Right lobe of liver (tissue), 6 donors: ENCODE measurements around the gene SF3A1. TPM values are rescaled to one million over a fixed set of nuclear protein-coding genes. Genes with fewer than 3 reads are reported as not detected.

ENCODE experiments used
- ATAC-seq, 4 donors: fragments of 200-7000 bp; cut with Tn5 transposase; one replicate each; pipeline ENCODE4 v1.9.1; 2020; ENCODE audit warnings: mild to moderate bottlenecking in 4 of 4, moderate library complexity in 4 of 4
- DNase-seq, 3 donors: peaks; one replicate each; pipeline ENCODE4 v3.0.0-alpha.2; 2020
- H3K27ac ChIP-seq, 3 donors: fragments of 200-600 bp; one replicate each; pipeline ENCODE4 v1.8.0; 2022
- H3K27me3 ChIP-seq, 2 donors: fragments of 200-600 bp; one replicate each; pipeline ENCODE4 v1.8.0; 2022
- H3K36me3 ChIP-seq, 4 donors: fragments of 200-600 bp; sonication (generic) in 1 of 4; one replicate each; pipeline versions ENCODE4 v1.5.1 to v1.8.0; 2017 to 2022; ENCODE audit warnings: control low read depth in 1 of 4
- H3K4me1 ChIP-seq, 4 donors: fragments of 200-600 bp; sonication (generic) in 1 of 4; one replicate each; pipeline versions ENCODE4 v1.5.1 to v1.8.0; 2017 to 2022; ENCODE audit warnings: control low read depth in 1 of 4
- H3K4me3 ChIP-seq, 3 donors: fragments of 200-600 bp; one replicate each; pipeline ENCODE4 v1.8.0; 2022
- H3K9me3 ChIP-seq, 4 donors: fragments of 200-600 bp; sonication (generic) in 1 of 4; one replicate each; pipeline versions ENCODE4 v1.5.1 to v1.8.0; 2017 to 2022; ENCODE audit warnings: control low read depth in 1 of 4
- CTCF ChIP-seq, 4 donors: fragments of 200-600 bp in 3 of 4; fragments of 450-650 bp in 1 of 4; IDR thresholded peaks; one replicate each; pipeline versions ENCODE4 v1.5.1 to v1.8.0; 2016 to 2022; ENCODE audit warnings: antibody characterized with exemption in 4 of 4, mild to moderate bottlenecking in 2 of 4
- POLR2A ChIP-seq: fragments of 450-650 bp; IDR thresholded peaks from one replicate; pipeline ENCODE4 v1.6.1; 2017; ENCODE audit warnings: antibody characterized with exemption, mild to moderate bottlenecking
- WGBS: methylation state at CpG from one replicate; pipeline ENCODE4 v1.1.6; 2018; ENCODE audit warnings: low coverage, low lambda C conversion rate; ENCODE audit not compliant: insufficient coverage; ENCODE audit errors: missing lambda C conversion rate; 5-methylcytosine and 5-hydroxymethylcytosine counted together
- intact Hi-C, 2 donors: fragments of 100-400 bp; cut with DNase I; formaldehyde crosslinking; loops; one replicate each; pipeline versions ENCODE4 v1.11.2 to v1.14.1; 2022
- total RNA-seq, 6 experiments: library from RNA; depleted of rRNA in 2 of 6; stranded (reverse); fragments of >200 nt in 2 of 6; fragmentation: NEBNext Ultra II Directional in 3 of 6; extraction: Animal tissue kit (Norgen Biotek cat#: 25700) in 3 of 6; gene quantifications; one replicate each; pipeline versions ENCODE4 v1.1.0 to v1.2.4, GENCODE V29; 2016 to 2023
- donor health status: DM: no; HTN: yes; CAD: no.
- donor health status: DM: no; HTN: no; CAD: no.
- donor health status: DM: no; HTN: no; CAD: no.
- donor health status: DM: no; HTN: yes; CAD: no.
- donor health status: DM: no; HTN: yes; CAD: no.

SF3A1 gene
- total RNA-seq, 6 experiments from 2014 or later, result 42.6 to 72.8 (median 66.5) TPM

- intact Hi-C loops, result no loop called here
- ATAC-seq (no peak), DNase-seq (no peak)
- H3K36me3 ChIP-seq, result no peaks in the 10 kb centered on the region
- WGBS, result 90% methylated on average over 4 of the region's 19 CpGs
- no peak for TF ChIP-seq CTCF (IDR thresholded peaks at IDR 0.05)
- no peak for TF ChIP-seq POLR2A
- H3K27ac ChIP-seq, result no peak overlapping the region
- no peaks in the 10 kb centered on the region for H3K4me1 ChIP-seq
- H3K27me3 ChIP-seq, result no peaks in the 10 kb centered on the region
- no peak overlapping the region for H3K4me3 ChIP-seq
- H3K9me3 ChIP-seq, result no peaks in the 10 kb centered on the region
Measured at GRCh38 chr22:30370641-30371230, 14.0 kb upstream of the SF3A1 start.

GRCh38 chr22:30368420-30368819 is 11.7 kb upstream of the SF3A1 start:
- Histone ChIP-seq H3K27me3 (no peaks in the 10 kb centered on the region), H3K4me3 (no peak overlapping the region), H3K9me3 (no peaks in the 10 kb centered on the region), H3K4me1 (no peaks in the 10 kb centered on the region), H3K36me3 (no peaks in the 10 kb centered on the region), H3K27ac (no peak overlapping the region)
- ATAC-seq (no peak), DNase-seq (no peak)
- 73% methylated on average over 9 of the region's 9 CpGs for WGBS
- TF ChIP-seq CTCF (IDR thresholded peaks at IDR 0.05) (no peak), POLR2A (no peak)
- intact Hi-C loops, result no loop called here

DNA sequence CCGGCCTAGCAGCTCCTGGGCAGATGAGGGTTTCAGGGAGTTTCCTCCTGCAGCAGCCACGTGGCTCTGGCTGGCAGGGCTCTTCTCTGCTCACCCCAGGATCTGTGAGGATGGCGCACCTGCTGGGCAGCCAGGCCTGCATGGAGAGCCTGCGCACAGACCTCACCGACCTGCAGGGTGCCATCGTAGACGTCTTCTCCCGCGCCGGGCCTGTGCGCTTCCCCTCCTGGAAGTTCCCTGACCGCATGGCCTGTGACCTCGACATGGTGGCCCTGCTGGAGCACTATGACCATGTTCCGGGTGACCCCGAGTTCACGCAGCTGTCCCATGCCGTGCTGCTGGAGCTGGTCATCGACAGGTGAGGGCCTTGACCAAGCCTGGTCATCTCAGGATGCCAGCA is 9.2 kb upstream of the SF3A1 start:
- H3K9me3 ChIP-seq, result no peaks in the 10 kb centered on the region
- no peak overlapping the region for H3K4me3 ChIP-seq
- DNase-seq (no peak), ATAC-seq (no peak)
- 100% methylated on average over 4 of the region's 18 CpGs for WGBS
- H3K4me1 ChIP-seq, result no peaks in the 10 kb centered on the region
- no peaks in the 10 kb centered on the region for H3K27me3 ChIP-seq
- H3K36me3 ChIP-seq, result no peaks in the 10 kb centered on the region
- TF ChIP-seq CTCF (IDR thresholded peaks at IDR 0.05) (no peak), POLR2A (no peak)
- intact Hi-C loops, result no loop called here
- no peak overlapping the region for H3K27ac ChIP-seq

DNA sequence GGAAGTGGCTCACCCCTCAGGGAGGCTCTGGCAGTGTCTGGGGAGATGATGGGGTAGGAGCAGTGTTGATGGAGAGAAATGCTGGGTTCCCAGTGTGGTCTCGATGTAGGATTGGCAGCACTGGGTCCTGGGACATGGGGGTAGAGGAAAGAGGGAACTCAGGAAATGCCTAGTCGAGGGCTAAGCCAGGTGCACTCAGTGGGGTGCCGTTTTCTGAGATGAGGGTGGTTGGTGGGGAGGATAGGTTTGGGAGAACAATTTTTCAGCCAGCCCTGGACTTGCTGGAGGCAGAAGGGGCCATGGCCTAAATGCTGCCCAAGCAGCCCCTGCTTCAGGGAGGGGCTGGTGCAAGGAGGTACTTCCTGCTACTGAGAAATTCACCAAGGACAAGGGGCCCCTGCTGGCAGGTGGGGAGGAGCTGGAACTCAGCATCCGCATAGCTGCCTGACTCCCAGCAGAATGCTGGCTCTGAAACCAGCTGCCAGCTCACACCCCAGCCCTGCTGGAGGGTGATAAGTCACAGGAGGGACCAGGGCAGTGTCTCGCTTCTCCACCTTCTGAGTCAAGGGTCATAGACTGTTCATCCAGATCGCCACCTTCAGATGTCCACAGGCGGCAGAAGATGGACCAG is 6.1 kb upstream of the SF3A1 start:
- WGBS, result 62% methylated on average over 3 of the region's 7 CpGs
- Histone ChIP-seq H3K27ac (no peak overlapping the region), H3K4me3 (no peak overlapping the region), H3K4me1 (no peaks in the 10 kb centered on the region), H3K9me3 (no peaks in the 10 kb centered on the region), H3K36me3 (no peaks in the 10 kb centered on the region), H3K27me3 (no peaks in the 10 kb centered on the region)
- intact Hi-C loops, result no loop called here
- TF ChIP-seq CTCF (IDR thresholded peaks at IDR 0.05) (no peak), POLR2A (no peak)
- no peak for ATAC-seq
- DNase-seq, result no peak
